AML-193 (cell line): ENCODE results near the gene B4GALT1.
A peak's percentile ranks its signal among the peaks of the same experiment; 100 is the strongest.
"Not testable (repeated sequence)": the region's sequence is repeated elsewhere in the genome, so short reads cannot be mapped to it uniquely, and the experiment has no call there.

ENCODE experiments used
- DNase-seq, 2 experiments: peaks; one replicate each; lab custom pipeline; 2025; lab: John Stamatoyannopoulos, UW

B4GALT1 gene

DNA sequence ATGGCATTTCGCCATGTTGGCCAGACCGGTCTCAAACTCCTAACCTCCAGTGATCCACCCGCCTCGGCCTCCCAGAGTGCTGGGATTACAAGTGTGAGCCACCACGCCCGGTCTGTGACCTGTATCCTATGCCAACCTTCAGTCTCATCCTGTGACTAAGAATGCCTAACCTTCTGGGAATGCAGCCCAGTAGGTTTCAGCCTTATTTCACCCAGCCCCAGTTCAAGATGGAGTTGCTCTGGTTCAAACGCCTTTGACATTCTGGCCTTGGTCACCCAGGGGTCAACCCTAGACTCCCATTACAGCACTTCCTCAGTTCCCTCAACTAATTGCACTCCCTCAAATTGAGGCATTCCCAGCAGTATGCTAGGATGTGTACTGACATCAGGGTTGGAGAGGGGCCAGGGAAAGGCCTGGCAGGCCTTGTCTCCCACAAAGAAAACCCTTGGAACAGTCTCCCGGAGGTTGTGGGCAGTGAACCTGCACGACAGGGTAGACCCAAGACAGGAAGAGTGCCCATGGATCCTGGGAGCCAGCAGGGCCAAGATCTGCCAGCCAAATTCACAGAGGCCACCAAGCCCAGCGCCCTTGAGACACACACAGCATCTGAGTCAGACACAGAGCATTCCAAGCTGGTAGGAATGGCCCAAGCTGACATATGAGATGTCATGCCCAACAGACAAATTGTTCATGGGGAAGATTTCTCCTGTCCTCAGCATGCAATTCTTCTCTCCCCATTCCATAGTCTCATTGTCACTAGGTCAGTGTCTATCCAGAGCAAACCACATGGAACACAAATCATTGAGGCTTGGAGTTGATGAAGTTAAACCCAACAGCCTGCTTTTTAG lies 65.8 kb downstream of the B4GALT1 start:
- DNase-seq, result no peak

DNA sequence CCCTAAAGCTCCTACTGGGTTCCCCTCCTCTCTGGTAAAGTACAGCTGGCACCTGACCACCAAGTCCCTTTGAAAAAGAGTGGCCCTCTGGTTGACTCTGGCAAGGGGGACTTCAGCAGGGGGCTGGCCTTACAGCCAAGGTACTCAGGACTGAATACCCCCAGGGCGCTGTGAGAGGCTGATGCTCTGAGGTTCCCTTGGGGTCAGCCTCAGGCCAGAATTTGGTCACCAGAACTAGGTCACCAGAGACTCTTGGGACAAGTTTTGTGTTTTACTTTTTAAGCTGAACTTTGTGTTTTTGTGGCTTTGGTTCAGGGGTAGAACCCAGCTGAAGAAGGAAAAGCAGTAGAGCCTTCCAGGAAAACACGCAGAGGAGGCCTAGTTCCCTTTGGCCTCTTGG lies 67.4 kb downstream of the B4GALT1 start:
- no peak for DNase-seq

DNA sequence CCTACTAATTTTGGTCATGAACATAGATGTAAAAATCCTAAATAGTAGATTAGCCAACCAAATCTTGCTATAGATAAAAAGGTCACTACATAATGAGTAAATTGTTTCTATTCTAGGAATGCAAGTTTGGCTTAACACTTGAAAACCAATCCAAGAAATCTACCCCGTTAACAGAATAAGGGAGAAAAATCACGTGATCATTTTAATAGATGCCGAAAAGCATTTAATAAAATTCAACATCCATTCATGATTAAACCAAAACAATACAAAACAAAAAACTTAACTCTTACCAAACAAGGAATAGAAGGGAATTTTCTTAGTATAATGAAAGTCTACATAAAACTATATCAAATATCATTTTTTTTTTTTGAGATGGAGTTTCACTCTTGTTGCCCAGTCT lies 69.9 kb downstream of the B4GALT1 start:
- DNase-seq, result no peak

DNA sequence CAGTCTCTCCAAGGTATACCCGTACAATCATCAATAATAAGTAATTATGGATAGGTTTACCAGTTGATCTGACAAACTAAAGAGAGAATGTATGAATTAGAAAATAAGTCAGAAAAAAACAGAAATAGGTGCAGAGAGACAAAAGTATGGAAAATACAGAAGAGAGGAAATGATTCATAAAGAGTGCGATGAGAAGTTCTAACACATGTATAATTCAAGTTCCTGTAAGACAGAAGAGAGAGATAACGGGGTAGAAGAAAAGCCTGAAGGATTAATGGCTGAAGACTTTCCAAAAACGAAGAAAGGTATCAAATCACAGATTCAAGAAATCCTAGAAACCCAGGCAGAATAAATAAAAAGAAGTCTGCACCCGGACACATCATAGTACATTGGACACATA lies 74.5 kb downstream of the B4GALT1 start:
- DNase-seq, result no peak

- DNase-seq, result not testable (repeated sequence)
Observed at GRCh38 chr9:33085672-33086071, 81.5 kb downstream of the B4GALT1 start.

- DNase-seq, result no peak
Observed at GRCh38 chr9:33082538-33083326, 84.4 kb downstream of the B4GALT1 start.

GRCh38 chr9:33082128-33082527 lies 85.0 kb downstream of the B4GALT1 start:
- DNase-seq, result no peak

DNA sequence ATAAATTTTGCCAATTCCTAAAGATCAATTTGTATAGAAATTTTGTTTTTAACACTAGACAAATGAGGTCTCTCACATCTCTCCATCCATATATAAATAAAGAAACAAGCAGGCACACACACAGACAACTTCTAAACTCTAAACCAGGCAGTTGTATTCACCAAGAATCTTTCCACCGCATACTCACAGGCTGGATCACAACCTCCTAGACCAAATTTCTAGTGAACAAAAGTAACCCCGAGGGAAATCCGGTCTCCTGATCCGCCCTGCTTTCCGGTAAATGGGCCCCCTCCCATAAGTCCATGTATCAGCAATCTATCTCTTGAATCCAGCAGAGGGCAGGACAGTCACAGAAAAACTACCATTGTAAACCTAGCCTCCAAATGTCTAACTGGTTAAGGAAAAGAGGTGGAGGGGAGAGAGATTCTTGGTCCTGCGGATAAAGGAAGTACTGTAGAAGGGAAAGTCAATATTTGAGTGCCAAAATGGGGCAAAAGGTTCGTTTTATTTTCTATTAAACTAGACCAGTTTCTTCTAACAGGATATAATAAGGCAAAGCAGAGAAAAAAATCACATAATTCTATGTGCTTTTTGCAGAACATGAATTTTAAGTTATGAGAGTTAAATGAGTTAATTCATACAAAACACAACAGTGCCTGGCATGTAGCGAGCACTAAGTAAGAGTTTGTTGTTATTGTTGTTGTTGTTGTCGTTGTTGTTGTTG lies 85.8 kb downstream of the B4GALT1 start:
- peak; percentile 92 to 94 for DNase-seq

GRCh38 chr9:33080534-33080933 lies 86.6 kb downstream of the B4GALT1 start:
- DNase-seq, result no peak

- peak; percentile 95 to 96 for DNase-seq
Observed at GRCh38 chr9:33076046-33077004, 90.8 kb downstream of the B4GALT1 start, which contains the start of gene SMU1. Gene SMU1, minus strand, starts transcription at chr9:33076674. Its CDS starts 66 bp downstream, at chr9:33076608.

GRCh38 chr9:33068991-33069390 lies 98.1 kb downstream of the B4GALT1 start:
- DNase-seq, result no peak

DNA sequence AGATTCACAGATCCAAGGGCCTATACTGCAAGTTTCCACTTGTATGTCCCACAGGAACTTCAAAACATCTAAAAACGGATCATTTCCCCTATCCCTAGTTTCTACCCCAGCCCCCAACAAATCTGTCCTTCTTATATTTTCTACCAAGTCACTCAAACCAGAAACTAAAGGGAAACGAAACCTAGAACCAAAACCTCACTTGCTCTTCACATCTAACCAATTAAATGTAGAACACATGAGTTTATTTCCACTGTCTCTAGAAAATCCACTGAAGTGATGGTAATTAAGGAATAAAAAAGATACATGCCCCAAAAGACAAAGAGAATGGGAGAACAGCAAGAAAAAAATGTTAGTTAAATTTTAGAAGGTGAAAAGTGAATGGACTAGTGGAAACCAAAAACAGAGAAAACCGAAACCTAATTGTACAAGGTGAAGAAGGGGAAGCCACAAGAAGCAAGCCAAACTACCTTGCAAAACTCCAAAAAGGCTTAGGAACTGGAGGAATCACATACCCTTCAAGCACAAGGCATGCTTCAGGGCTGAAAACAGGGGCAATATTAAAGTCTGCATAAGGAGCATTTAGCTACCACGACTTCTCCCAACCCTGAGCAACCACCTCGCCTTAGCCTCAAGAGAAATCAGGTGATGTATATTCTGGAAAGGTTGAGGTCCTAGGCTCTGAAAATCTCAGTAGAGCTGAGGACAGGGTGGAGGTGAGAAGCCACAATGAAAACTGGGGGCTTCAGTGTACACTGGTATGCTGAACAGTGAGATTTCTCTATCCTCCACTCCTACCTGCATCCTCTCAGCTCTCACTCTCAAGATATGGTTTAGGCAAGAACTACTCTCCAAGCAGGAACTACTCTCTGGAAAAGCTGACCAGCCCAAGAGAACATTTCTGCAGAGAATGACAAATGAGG lies 101.7 kb downstream of the B4GALT1 start:
- no peak for DNase-seq
